H1 (cell line): ENCODE data around the gene OOSP3. TPM values are rescaled to one million over a fixed set of nuclear protein-coding genes. Genes with fewer than 3 reads are reported as not detected.

Source experiments
- BACH1 ChIP-seq: IDR thresholded peaks from 2 replicates; pipeline ENCODE4 v1.6.1; 2012; ENCODE audit warnings: low read length, improper control_type of control experiment
- CBX5 ChIP-seq: fragments of 300-800, 300-1000 bp; sonication (generic); IDR thresholded peaks from 2 replicates; pipeline ENCODE4 v1.7.1; 2016; ENCODE audit warnings: antibody characterized with exemption, low read length, low read depth
- CBX8 ChIP-seq: fragments of 300-800, 300-1000 bp; sonication (generic); IDR thresholded peaks from 2 replicates; pipeline ENCODE4 v1.7.1; 2016; ENCODE audit warnings: low read depth, low read length, borderline replicate concordance
- CHD7 ChIP-seq: fragments of 300-600 bp; sonication (generic); IDR thresholded peaks from 2 replicates; pipeline ENCODE4 v1.7.1; 2012; ENCODE audit warnings: low read length, moderate library complexity, mild to moderate bottlenecking, inconsistent platforms; ENCODE audit not compliant: insufficient replicate concordance
- E2F6 ChIP-seq: IDR thresholded peaks from 2 replicates; pipeline ENCODE4 v1.6.1; 2012; ENCODE audit warnings: inconsistent platforms
- EGR1 ChIP-seq: IDR thresholded peaks from 2 replicates; pipeline ENCODE4 v1.6.1; 2011; ENCODE audit warnings: low read depth, low read length, borderline replicate concordance
- KDM1A ChIP-seq: fragments of 200-600, 300-600 bp; sonication (generic); IDR thresholded peaks from 2 replicates; pipeline ENCODE4 v1.7.1; 2016; ENCODE audit warnings: mild to moderate bottlenecking, low read length, borderline replicate concordance
- MAFK ChIP-seq: IDR thresholded peaks from 2 replicates; pipeline ENCODE4 v1.6.1; 2012; ENCODE audit warnings: low read depth, mild to moderate bottlenecking, improper control_type of control experiment, low read length
- POLR2A ChIP-seq, 2 experiments: IDR thresholded peaks; 1 replicate in 1 of 2; 2 replicates in 1 of 2; pipeline ENCODE4 v1.6.1; 2011; ENCODE audit warnings: low read depth in 2 of 2, low read length in 2 of 2, mild to moderate bottlenecking in 2 of 2; ENCODE audit errors: control extremely low read depth in 1 of 2
- USF2 ChIP-seq: IDR thresholded peaks from 2 replicates; pipeline ENCODE4 v1.6.1; 2011; ENCODE audit warnings: low read length, improper control_type of control experiment
- polyA plus RNA-seq, 7 experiments: library from polyadenylated mRNA; depleted of rRNA in 3 of 7; stranded (reverse) in 5 of 7; unstranded in 2 of 7; fragments of >200 nt in 5 of 7; fragments of 200-250 nt in 2 of 7; gene quantifications; 1 replicate in 5 of 7; 2 replicates in 1 of 7; 4 replicates in 1 of 7; pipeline versions ENCODE4 v1.2.1 to v1.2.3, GENCODE V29; 2011 to 2013; ENCODE audit warnings: missing spikeins in 2 of 7, mixed read lengths in 2 of 7
- total RNA-seq: library from RNA; stranded (reverse); fragmentation: NEBNext Ultra II Directional; extraction: Animal tissue kit (Norgen Biotek cat#: 25700); gene quantifications from 2 replicates; pipeline ENCODE4 v1.2.1, GENCODE V29; 2021

OOSP3 gene
- total and polyA plus RNA-seq, 2 of the 8 experiments (the other 6 are each of a cell fraction or from before 2014, with no cell fraction given): not detected

GRCh38 chr11:59833602-59834001, 45.0 kb upstream of the OOSP3 start (continued):
- TF ChIP-seq CHD7: no peak
- no peak for TF ChIP-seq BACH1
- no peak for TF ChIP-seq POLR2A (IDR thresholded peaks at IDR 0.05; ENCODE audit: control extremely low read depth in 1 of 2, low read depth in 2 of 2, low read length in 2 of 2)
- no peak for TF ChIP-seq USF2
- no peak for TF ChIP-seq E2F6
- TF ChIP-seq KDM1A: no peak
- no peak for TF ChIP-seq CBX5
- no peak for TF ChIP-seq EGR1
- no peak for TF ChIP-seq CBX8
- TF ChIP-seq MAFK: no peak
